Neuronal stem cell (in vitro differentiated cells): ENCODE data around the gene BCO2. TPM values are rescaled to one million over a fixed set of nuclear protein-coding genes. Genes with fewer than 3 reads are reported as not detected.

Source experiments
- small RNA-seq: library from polyadenylated mRNA; stranded (forward); fragments of <200 nt; extraction: miRNeasy Mini kit (QIAGEN cat#:217004); gene quantifications from one replicate; pipeline ENCODE3, GENCODE V24; 2013; ENCODE audit not compliant: insufficient read depth

BCO2 gene

Small RNA genes lying within 50 kb of the gene (small RNA-seq; reads per million reads assigned to genes)
- not detected for gene MRPS36P4
